ENCODE measurements around the gene BPIFB3.

DNA sequence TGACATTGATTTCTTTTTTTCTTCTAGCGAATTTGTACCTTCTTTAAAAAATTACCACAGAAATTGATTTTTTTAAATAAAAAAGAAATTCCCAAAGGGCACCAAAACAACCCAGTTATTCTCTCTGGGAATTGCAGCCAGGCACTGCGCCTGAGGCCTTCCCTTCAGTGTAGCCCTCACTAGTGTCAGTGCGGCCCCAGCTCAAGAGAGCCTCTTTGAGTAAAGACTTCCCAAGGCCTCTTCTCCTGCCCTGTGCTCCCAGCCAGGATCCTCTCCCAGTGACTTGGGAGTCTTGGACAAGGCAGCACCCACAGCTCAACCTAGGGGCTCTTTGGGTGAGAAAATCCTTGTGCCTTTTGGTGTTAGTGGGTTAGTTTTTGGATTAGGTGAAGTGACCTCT, 67.2 kb downstream of the BPIFB3 start:
- TF ChIP-seq ZFP69B (tag by site-specific recombination; IDR thresholded peaks at IDR 0.05) (no peak), ZNF792 (tag by site-specific recombination; IDR thresholded peaks at IDR 0.05) (no peak), ZNF626 (tag by site-specific recombination; IDR thresholded peaks at IDR 0.05) (no peak), ZNF623 (tag by site-specific recombination; IDR thresholded peaks at IDR 0.05) (no peak), ZNF248 (tag by site-specific recombination; IDR thresholded peaks at IDR 0.05) (no peak), ZNF514 (tag by site-specific recombination; IDR thresholded peaks at IDR 0.05) (no peak), ZBTB48 (tag by site-specific recombination; IDR thresholded peaks at IDR 0.05) (no peak)
- TF ChIP-seq, protein P1, sequence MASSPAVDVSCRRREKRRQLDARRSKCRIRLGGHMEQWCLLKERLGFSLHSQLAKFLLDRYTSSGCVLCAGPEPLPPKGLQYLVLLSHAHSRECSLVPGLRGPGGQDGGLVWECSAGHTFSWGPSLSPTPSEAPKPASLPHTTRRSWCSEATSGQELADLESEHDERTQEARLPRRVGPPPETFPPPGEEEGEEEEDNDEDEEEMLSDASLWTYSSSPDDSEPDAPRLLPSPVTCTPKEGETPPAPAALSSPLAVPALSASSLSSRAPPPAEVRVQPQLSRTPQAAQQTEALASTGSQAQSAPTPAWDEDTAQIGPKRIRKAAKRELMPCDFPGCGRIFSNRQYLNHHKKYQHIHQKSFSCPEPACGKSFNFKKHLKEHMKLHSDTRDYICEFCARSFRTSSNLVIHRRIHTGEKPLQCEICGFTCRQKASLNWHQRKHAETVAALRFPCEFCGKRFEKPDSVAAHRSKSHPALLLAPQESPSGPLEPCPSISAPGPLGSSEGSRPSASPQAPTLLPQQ (tag by site-specific recombination; IDR thresholded peaks at IDR 0.05): no peak
- TF ChIP-seq, protein P2, sequence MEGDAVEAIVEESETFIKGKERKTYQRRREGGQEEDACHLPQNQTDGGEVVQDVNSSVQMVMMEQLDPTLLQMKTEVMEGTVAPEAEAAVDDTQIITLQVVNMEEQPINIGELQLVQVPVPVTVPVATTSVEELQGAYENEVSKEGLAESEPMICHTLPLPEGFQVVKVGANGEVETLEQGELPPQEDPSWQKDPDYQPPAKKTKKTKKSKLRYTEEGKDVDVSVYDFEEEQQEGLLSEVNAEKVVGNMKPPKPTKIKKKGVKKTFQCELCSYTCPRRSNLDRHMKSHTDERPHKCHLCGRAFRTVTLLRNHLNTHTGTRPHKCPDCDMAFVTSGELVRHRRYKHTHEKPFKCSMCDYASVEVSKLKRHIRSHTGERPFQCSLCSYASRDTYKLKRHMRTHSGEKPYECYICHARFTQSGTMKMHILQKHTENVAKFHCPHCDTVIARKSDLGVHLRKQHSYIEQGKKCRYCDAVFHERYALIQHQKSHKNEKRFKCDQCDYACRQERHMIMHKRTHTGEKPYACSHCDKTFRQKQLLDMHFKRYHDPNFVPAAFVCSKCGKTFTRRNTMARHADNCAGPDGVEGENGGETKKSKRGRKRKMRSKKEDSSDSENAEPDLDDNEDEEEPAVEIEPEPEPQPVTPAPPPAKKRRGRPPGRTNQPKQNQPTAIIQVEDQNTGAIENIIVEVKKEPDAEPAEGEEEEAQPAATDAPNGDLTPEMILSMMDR (tag by site-specific recombination; IDR thresholded peaks at IDR 0.05): no peak
- TF ChIP-seq, protein P3, sequence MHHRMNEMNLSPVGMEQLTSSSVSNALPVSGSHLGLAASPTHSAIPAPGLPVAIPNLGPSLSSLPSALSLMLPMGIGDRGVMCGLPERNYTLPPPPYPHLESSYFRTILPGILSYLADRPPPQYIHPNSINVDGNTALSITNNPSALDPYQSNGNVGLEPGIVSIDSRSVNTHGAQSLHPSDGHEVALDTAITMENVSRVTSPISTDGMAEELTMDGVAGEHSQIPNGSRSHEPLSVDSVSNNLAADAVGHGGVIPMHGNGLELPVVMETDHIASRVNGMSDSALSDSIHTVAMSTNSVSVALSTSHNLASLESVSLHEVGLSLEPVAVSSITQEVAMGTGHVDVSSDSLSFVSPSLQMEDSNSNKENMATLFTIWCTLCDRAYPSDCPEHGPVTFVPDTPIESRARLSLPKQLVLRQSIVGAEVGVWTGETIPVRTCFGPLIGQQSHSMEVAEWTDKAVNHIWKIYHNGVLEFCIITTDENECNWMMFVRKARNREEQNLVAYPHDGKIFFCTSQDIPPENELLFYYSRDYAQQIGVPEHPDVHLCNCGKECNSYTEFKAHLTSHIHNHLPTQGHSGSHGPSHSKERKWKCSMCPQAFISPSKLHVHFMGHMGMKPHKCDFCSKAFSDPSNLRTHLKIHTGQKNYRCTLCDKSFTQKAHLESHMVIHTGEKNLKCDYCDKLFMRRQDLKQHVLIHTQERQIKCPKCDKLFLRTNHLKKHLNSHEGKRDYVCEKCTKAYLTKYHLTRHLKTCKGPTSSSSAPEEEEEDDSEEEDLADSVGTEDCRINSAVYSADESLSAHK (tag by site-specific recombination; IDR thresholded peaks at IDR 0.05): no peak
- TF ChIP-seq, protein P4, sequence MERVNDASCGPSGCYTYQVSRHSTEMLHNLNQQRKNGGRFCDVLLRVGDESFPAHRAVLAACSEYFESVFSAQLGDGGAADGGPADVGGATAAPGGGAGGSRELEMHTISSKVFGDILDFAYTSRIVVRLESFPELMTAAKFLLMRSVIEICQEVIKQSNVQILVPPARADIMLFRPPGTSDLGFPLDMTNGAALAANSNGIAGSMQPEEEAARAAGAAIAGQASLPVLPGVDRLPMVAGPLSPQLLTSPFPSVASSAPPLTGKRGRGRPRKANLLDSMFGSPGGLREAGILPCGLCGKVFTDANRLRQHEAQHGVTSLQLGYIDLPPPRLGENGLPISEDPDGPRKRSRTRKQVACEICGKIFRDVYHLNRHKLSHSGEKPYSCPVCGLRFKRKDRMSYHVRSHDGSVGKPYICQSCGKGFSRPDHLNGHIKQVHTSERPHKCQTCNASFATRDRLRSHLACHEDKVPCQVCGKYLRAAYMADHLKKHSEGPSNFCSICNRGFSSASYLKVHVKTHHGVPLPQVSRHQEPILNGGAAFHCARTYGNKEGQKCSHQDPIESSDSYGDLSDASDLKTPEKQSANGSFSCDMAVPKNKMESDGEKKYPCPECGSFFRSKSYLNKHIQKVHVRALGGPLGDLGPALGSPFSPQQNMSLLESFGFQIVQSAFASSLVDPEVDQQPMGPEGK (tag by site-specific recombination; IDR thresholded peaks at IDR 0.05): no peak
- TF ChIP-seq, protein P5, sequence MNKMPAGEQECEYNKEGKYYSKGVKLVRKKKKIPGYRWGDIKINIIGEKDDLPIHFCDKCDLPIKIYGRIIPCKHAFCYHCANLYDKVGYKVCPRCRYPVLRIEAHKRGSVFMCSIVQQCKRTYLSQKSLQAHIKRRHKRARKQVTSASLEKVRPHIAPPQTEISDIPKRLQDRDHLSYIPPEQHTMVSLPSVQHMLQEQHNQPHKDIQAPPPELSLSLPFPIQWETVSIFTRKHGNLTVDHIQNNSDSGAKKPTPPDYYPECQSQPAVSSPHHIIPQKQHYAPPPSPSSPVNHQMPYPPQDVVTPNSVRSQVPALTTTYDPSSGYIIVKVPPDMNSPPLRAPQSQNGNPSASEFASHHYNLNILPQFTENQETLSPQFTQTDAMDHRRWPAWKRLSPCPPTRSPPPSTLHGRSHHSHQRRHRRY (tag by site-specific recombination; IDR thresholded peaks at IDR 0.05): no peak
- TF ChIP-seq, protein P6, sequence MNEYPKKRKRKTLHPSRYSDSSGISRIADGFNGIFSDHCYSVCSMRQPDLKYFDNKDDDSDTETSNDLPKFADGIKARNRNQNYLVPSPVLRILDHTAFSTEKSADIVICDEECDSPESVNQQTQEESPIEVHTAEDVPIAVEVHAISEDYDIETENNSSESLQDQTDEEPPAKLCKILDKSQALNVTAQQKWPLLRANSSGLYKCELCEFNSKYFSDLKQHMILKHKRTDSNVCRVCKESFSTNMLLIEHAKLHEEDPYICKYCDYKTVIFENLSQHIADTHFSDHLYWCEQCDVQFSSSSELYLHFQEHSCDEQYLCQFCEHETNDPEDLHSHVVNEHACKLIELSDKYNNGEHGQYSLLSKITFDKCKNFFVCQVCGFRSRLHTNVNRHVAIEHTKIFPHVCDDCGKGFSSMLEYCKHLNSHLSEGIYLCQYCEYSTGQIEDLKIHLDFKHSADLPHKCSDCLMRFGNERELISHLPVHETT (tag by site-specific recombination; IDR thresholded peaks at IDR 0.05): no peak

Measured in HEK293 (cell line).